HT1080 (cell line): ENCODE measurements around the gene C18orf32. TPM values are rescaled to one million over a fixed set of nuclear protein-coding genes. Genes with fewer than 3 reads are reported as not detected.
"Not testable (repeated sequence)": the region's sequence is repeated elsewhere in the genome, so short reads cannot be mapped to it uniquely, and the experiment has no call there.

ENCODE experiments used
- DNase-seq: peaks from one replicate; pipeline ENCODE4 v3.0.0-alpha.2; 2015; ENCODE audit warnings: low read depth
- total RNA-seq: library from RNA; depleted of rRNA; stranded (reverse); fragments of >200 nt; shearing (Covaris generic); gene quantifications from 2 replicates; pipeline ENCODE4 v1.2.3, GENCODE V29; 2014

C18orf32 gene
- total RNA-seq, 1 experiment from 2014 or later = 23.4 TPM

- no peak for DNase-seq
Observed at GRCh38 chr18:49503931-49504330, 16.9 kb upstream of the C18orf32 start.

- no peak for DNase-seq
Observed at GRCh38 chr18:49500201-49500921, 13.3 kb upstream of the C18orf32 start.

- DNase-seq = no peak
Observed at GRCh38 chr18:49499046-49499637, 12.1 kb upstream of the C18orf32 start.

- DNase-seq = no peak
Observed at GRCh38 chr18:49495480-49495879, 8.4 kb upstream of the C18orf32 start.

- DNase-seq = no peak
Observed at GRCh38 chr18:49495076-49495475, 8.0 kb upstream of the C18orf32 start.

GRCh38 chr18:49494660-49495059 lies 7.6 kb upstream of the C18orf32 start:
- no peak for DNase-seq

GRCh38 chr18:49492694-49493033 lies 5.6 kb upstream of the C18orf32 start:
- no peak for DNase-seq

- peak; percentile 97 for DNase-seq
Observed at GRCh38 chr18:49491857-49492693, 5.0 kb upstream of the C18orf32 start, which contains the start of gene RPL17. RPL17 (minus strand) TSS chr18:49492465.

GRCh38 chr18:49491534-49491856 lies 4.5 kb upstream of the C18orf32 start:
- DNase-seq = no peak

GRCh38 chr18:49490246-49490762 lies 3.3 kb upstream of the C18orf32 start:
- peak; percentile 32 for DNase-seq

GRCh38 chr18:49487711-49488310 lies 777 bp upstream of the C18orf32 start:
- DNase-seq = peak; percentile 32

GRCh38 chr18:49486606-49486952 lies 455 bp downstream of the C18orf32 start:
- DNase-seq = no peak

GRCh38 chr18:49486134-49486533 lies 900 bp downstream of the C18orf32 start:
- DNase-seq = no peak

GRCh38 chr18:49483198-49483597 lies 3.8 kb downstream of the C18orf32 start:
- no peak for DNase-seq

- DNase-seq = no peak
Observed at GRCh38 chr18:49481907-49482306, 5.1 kb downstream of the C18orf32 start.

GRCh38 chr18:49481317-49481716 lies 5.7 kb downstream of the C18orf32 start:
- no peak for DNase-seq

- no peak for DNase-seq
Observed at GRCh38 chr18:49479381-49480137, 7.5 kb downstream of the C18orf32 start.

- peak; percentile 87 for DNase-seq
Observed at GRCh38 chr18:49476664-49477411, 10.2 kb downstream of the C18orf32 start.

GRCh38 chr18:49474935-49475334 lies 12.1 kb downstream of the C18orf32 start:
- DNase-seq = not testable (repeated sequence)

GRCh38 chr18:49473721-49474120 lies 13.3 kb downstream of the C18orf32 start:
- DNase-seq = no peak
